GM23338 (cell line): ENCODE data around the gene STRN3. TPM values are rescaled to one million over a fixed set of nuclear protein-coding genes. Genes with fewer than 3 reads are reported as not detected.

ENCODE experiments used
- ATAC-seq: fragments of 200-7000 bp; cut with Tn5 transposase; 3 replicates; pipeline ENCODE4 v1.9.1; 2020
- DNase-seq: peaks from one replicate; pipeline ENCODE4 v3.0.0-alpha.2; 2015; ENCODE audit warnings: low spot score
- H2AFZ ChIP-seq: fragments of 200-600 bp; sonication (generic); 2 replicates; pipeline ENCODE4 v1.8.0; 2016; ENCODE audit warnings: antibody characterized with exemption, mild to moderate bottlenecking, moderate library complexity
- H3F3A ChIP-seq: fragments of 200-600 bp; sonication (generic); replicated peaks from 2 replicates; pipeline ENCODE4 v1.8.0; 2017; ENCODE audit warnings: antibody characterized with exemption, mixed run types, low read depth
- H3K27ac ChIP-seq: fragments of 200-600 bp; sonication (generic); 2 replicates; pipeline ENCODE4 v1.6.1; 2016; ENCODE audit warnings: low read depth
- H3K27me3 ChIP-seq: fragments of 200-600 bp; sonication (generic); 2 replicates; pipeline ENCODE4 v1.8.0; 2016; ENCODE audit warnings: mild to moderate bottlenecking, mixed run types, moderate library complexity; ENCODE audit not compliant: insufficient read depth
- H3K36me3 ChIP-seq: fragments of 200-600 bp; sonication (generic); 2 replicates; pipeline ENCODE4 v1.8.0; 2016; ENCODE audit warnings: mild to moderate bottlenecking; ENCODE audit not compliant: insufficient read depth
- H3K4me1 ChIP-seq: fragments of 200-600 bp; sonication (generic); 2 replicates; pipeline ENCODE4 v1.8.0; 2016; ENCODE audit warnings: mild to moderate bottlenecking, moderate library complexity; ENCODE audit not compliant: insufficient read depth
- H3K4me2 ChIP-seq: fragments of 200-600 bp; sonication (generic); 2 replicates; pipeline ENCODE4 v1.7.1; 2017; ENCODE audit warnings: mixed run types
- H3K4me3 ChIP-seq: fragments of 200-600 bp; sonication (generic); 2 replicates; pipeline ENCODE4 v1.6.1; 2016; ENCODE audit warnings: mixed run types
- H3K79me2 ChIP-seq: fragments of 200-600 bp; sonication (generic); replicated peaks from 2 replicates; pipeline ENCODE4 v1.8.0; 2017; ENCODE audit warnings: mild to moderate bottlenecking; ENCODE audit not compliant: insufficient read depth
- H3K9me2 ChIP-seq: fragments of 200-600 bp; sonication (generic); 2 replicates; pipeline ENCODE4 v1.8.0; 2017; ENCODE audit not compliant: insufficient read depth
- H4K20me1 ChIP-seq: fragments of 200-600 bp; sonication (generic); replicated peaks from 2 replicates; pipeline ENCODE4 v1.8.0; 2017; ENCODE audit warnings: mild to moderate bottlenecking; ENCODE audit not compliant: insufficient read depth
- H3K27ac Mint-ChIP-seq: 2 replicates; pipeline ENCODE4 v1.8.0; 2020; ENCODE audit warnings: inconsistent platforms, mild to moderate bottlenecking, moderate library complexity, mixed read lengths
- H3K27me3 Mint-ChIP-seq: 3 replicates; pipeline ENCODE4 v1.8.0; 2022; ENCODE audit warnings: low read depth, mild to moderate bottlenecking, moderate library complexity, mixed read lengths, inconsistent platforms; ENCODE audit not compliant: insufficient read depth, poor library complexity
- H3K36me3 Mint-ChIP-seq: 3 replicates; pipeline ENCODE4 v1.8.0; 2021; ENCODE audit warnings: low read depth, mild to moderate bottlenecking, inconsistent platforms, moderate library complexity, mixed read lengths
- H3K4me1 Mint-ChIP-seq: 3 replicates; pipeline ENCODE4 v1.8.0; 2020; ENCODE audit warnings: mild to moderate bottlenecking, inconsistent platforms, mixed read lengths
- H3K4me3 Mint-ChIP-seq: 3 replicates; pipeline ENCODE4 v1.8.0; 2021; ENCODE audit warnings: moderate library complexity, mild to moderate bottlenecking, inconsistent platforms, mixed read lengths
- H3K9me3 Mint-ChIP-seq: 3 replicates; pipeline ENCODE4 v1.8.0; 2020; ENCODE audit warnings: moderate library complexity, mild to moderate bottlenecking, inconsistent platforms, mixed read lengths
- CTCF ChIP-seq, 2 experiments: fragments of 200-600 bp in 1 of 2; sonication (generic) in 1 of 2; conservative IDR thresholded peaks; 2 replicates each; pipeline versions ENCODE4 v1.5.1 to v1.6.1; 2016 to 2017; ENCODE audit warnings: antibody characterized with exemption in 2 of 2, low read depth in 2 of 2, mild to moderate bottlenecking in 2 of 2, moderate library complexity in 1 of 2
- ETS1 ChIP-seq: IDR thresholded peaks from 2 replicates; pipeline ENCODE4 v1.6.1; 2016; ENCODE audit warnings: antibody characterized with exemption
- JUNB ChIP-seq: IDR thresholded peaks from one replicate; pipeline ENCODE4 v1.6.1; 2016; ENCODE audit warnings: antibody characterized with exemption; ENCODE audit not compliant: unreplicated experiment
- REST ChIP-seq: IDR thresholded peaks from one replicate; pipeline ENCODE4 v1.6.1; 2018; ENCODE audit warnings: antibody characterized with exemption; ENCODE audit not compliant: unreplicated experiment
- STAT1 ChIP-seq: IDR thresholded peaks from one replicate; pipeline ENCODE4 v1.6.1; 2016; ENCODE audit warnings: antibody characterized with exemption; ENCODE audit not compliant: unreplicated experiment
- ZNF114 ChIP-seq: fragments of 250-450 bp; sonication (Bioruptor Pico); IDR thresholded peaks from 2 replicates; pipeline ENCODE4 v1.5.0; 2020; ENCODE audit warnings: mild to moderate bottlenecking, moderate library complexity
- ZNF462 ChIP-seq: fragments of 250-450 bp; sonication (Bioruptor Pico); IDR thresholded peaks from 2 replicates; pipeline ENCODE4 v1.5.0; 2020; ENCODE audit warnings: mild to moderate bottlenecking, moderate library complexity
- polyA plus RNA-seq: library from polyadenylated mRNA; unstranded; fragments of >200 nt; fragmentation: Nextera tagmentation; extraction: Ambion mirVana; gene quantifications from 2 replicates; pipeline ENCODE4 v1.2.1, GENCODE V29; 2016
- total RNA-seq: library from RNA; depleted of rRNA; stranded (reverse); fragments of >200 nt; shearing (Covaris generic); gene quantifications from 2 replicates; pipeline ENCODE4 v1.2.3, GENCODE V29; 2014

Gene STRN3
- total and polyA plus RNA-seq, 2 experiments from 2014 or later = 35.0 to 40.6 TPM

GRCh38 chr14:30864934-30865333, 161.2 kb downstream of the STRN3 start:
- peaks cover under 1% of the 10 kb centered on the region; the same call in 2 of the 3 replicates for H3K4me1 Mint-ChIP-seq
- no peaks in the 10 kb centered on the region for H3K36me3 Mint-ChIP-seq
- H3F3A ChIP-seq = no peaks in the 10 kb centered on the region
- no peak overlapping the region for H3K4me3 Mint-ChIP-seq
- no peak for DNase-seq
- H2AFZ ChIP-seq = no peak overlapping the region; the same call in 1 of the 2 replicates
- no peaks in the 10 kb centered on the region for H3K36me3 ChIP-seq
- H3K27ac ChIP-seq = no peak overlapping the region
- H3K9me3 Mint-ChIP-seq = no peaks in the 10 kb centered on the region
- H3K9me2 ChIP-seq = no peaks in the 10 kb centered on the region
- ATAC-seq = no peak
- no peaks in the 10 kb centered on the region for H3K79me2 ChIP-seq
- H3K27ac Mint-ChIP-seq = no peak overlapping the region
- no peak overlapping the region for H3K4me3 ChIP-seq
- no peak overlapping the region for H3K4me2 ChIP-seq
- H4K20me1 ChIP-seq = no peaks in the 10 kb centered on the region
- no peak for TF ChIP-seq ETS1
- no peak for TF ChIP-seq REST
- TF ChIP-seq ZNF462 (CRISPR knock-in tag) = no peak
- TF ChIP-seq ZNF114 (CRISPR knock-in tag) = no peak
- no peak for TF ChIP-seq STAT1
- TF ChIP-seq CTCF (conservative IDR thresholded peaks at IDR 0.05; ENCODE audit: low read depth in 2 of 2) = no peak
- TF ChIP-seq JUNB = no peak
- H3K27me3 ChIP-seq = no peaks in the 10 kb centered on the region
- peaks cover 1% of the 10 kb centered on the region; the same call in 1 of the 2 replicates for H3K4me1 ChIP-seq
- H3K27me3 Mint-ChIP-seq = no peaks in the 10 kb centered on the region
